ENCODE results near the gene KRT77. TPM values are rescaled to one million over a fixed set of nuclear protein-coding genes. Genes with fewer than 3 reads are reported as not detected.

KRT77 gene
- total and polyA plus RNA-seq, 2 experiments from 2014 or later = not detected

GRCh38 chr12:52710730-52711129, 7.4 kb upstream of the KRT77 start:
- no peak overlapping the region for H3K4me3 ChIP-seq
- no peaks in the 10 kb centered on the region for H3K4me1 ChIP-seq (ENCODE audit: insufficient read depth)
- TF ChIP-seq EZH2phosphoT487 (IDR thresholded peaks at IDR 0.05; ENCODE audit: insufficient read depth, low read depth) = no peak
- TF ChIP-seq EZH2 (IDR thresholded peaks at IDR 0.05; ENCODE audit: insufficient read depth, poor library complexity, severe bottlenecking) = no peak
- no peaks in the 10 kb centered on the region for H3K9me2 ChIP-seq (ENCODE audit: insufficient read depth)
- in situ Hi-C loops (cut with MboI) = no loop called here
- H3F3A ChIP-seq (ENCODE audit: insufficient read depth) = no peaks in the 10 kb centered on the region
- no peak for DNase-seq
- no peaks in the 10 kb centered on the region for H3K9me3 ChIP-seq (ENCODE audit: low read depth)
- no peak overlapping the region for H3K9ac ChIP-seq
- no peaks in the 10 kb centered on the region for H3K36me3 ChIP-seq (ENCODE audit: low read depth)
- no peak overlapping the region for H3K4me2 ChIP-seq (ENCODE audit: unreplicated experiment)
- no peaks in the 10 kb centered on the region for H4K20me1 ChIP-seq (ENCODE audit: insufficient read depth)
- H3K27ac ChIP-seq = no peak overlapping the region
- peaks cover 64% of the 10 kb centered on the region for H3K27me3 ChIP-seq (replicated peaks; ENCODE audit: insufficient read depth)
- no peak overlapping the region for H2AFZ ChIP-seq
- WGBS, 2 experiments (ENCODE audit: low coverage in 1 of 2, low lambda C conversion rate in 2 of 2, missing lambda C conversion rate in 2 of 2) = 82 to 90% methylated on average over 1 of the region's 1 CpG
- no peaks in the 10 kb centered on the region for H3K79me2 ChIP-seq (ENCODE audit: insufficient read depth)

- H3K27ac ChIP-seq = no peak overlapping the region
- no peak overlapping the region for H2AFZ ChIP-seq
- H3K36me3 ChIP-seq (ENCODE audit: low read depth) = no peaks in the 10 kb centered on the region
- in situ Hi-C loops (cut with MboI) = no loop called here
- no peaks in the 10 kb centered on the region for H3K9me2 ChIP-seq (ENCODE audit: insufficient read depth)
- H3K4me1 ChIP-seq (ENCODE audit: insufficient read depth) = no peaks in the 10 kb centered on the region
- H3K9ac ChIP-seq = no peak overlapping the region
- no peaks in the 10 kb centered on the region for H3K9me3 ChIP-seq (ENCODE audit: low read depth)
- H3K79me2 ChIP-seq (ENCODE audit: insufficient read depth) = no peaks in the 10 kb centered on the region
- WGBS, 2 experiments (ENCODE audit: low coverage in 1 of 2, low lambda C conversion rate in 2 of 2, missing lambda C conversion rate in 2 of 2) = 30 to 34% methylated on average over 4 of the region's 4 CpGs
- H4K20me1 ChIP-seq (ENCODE audit: insufficient read depth) = no peaks in the 10 kb centered on the region
- no peaks in the 10 kb centered on the region for H3F3A ChIP-seq (ENCODE audit: insufficient read depth)
- no peak for DNase-seq
- TF ChIP-seq EZH2 (IDR thresholded peaks at IDR 0.05; ENCODE audit: insufficient read depth, poor library complexity, severe bottlenecking) (no peak), EZH2phosphoT487 (IDR thresholded peaks at IDR 0.05; ENCODE audit: insufficient read depth, low read depth) (no peak)
- H3K27me3 ChIP-seq (replicated peaks; ENCODE audit: insufficient read depth) = peaks cover 49% of the 10 kb centered on the region
- no peak overlapping the region for H3K4me2 ChIP-seq (ENCODE audit: unreplicated experiment)
- H3K4me3 ChIP-seq = no peak overlapping the region
Measured at GRCh38 chr12:52708010-52708409, 4.7 kb upstream of the KRT77 start.

GRCh38 chr12:52704464-52704863, 1.1 kb upstream of the KRT77 start:
- Histone ChIP-seq H4K20me1 (ENCODE audit: insufficient read depth) (no peaks in the 10 kb centered on the region), H3K27ac (no peak overlapping the region), H3K27me3 (replicated peaks; ENCODE audit: insufficient read depth) (peaks cover 36% of the 10 kb centered on the region), H3K4me1 (ENCODE audit: insufficient read depth) (no peaks in the 10 kb centered on the region), H2AFZ (no peak overlapping the region), H3K9ac (no peak overlapping the region), H3K9me3 (ENCODE audit: low read depth) (no peaks in the 10 kb centered on the region), H3K36me3 (ENCODE audit: low read depth) (no peaks in the 10 kb centered on the region), H3K4me2 (ENCODE audit: unreplicated experiment) (no peak overlapping the region), H3K4me3 (no peak overlapping the region), H3K9me2 (ENCODE audit: insufficient read depth) (no peaks in the 10 kb centered on the region), H3K79me2 (ENCODE audit: insufficient read depth) (no peaks in the 10 kb centered on the region), H3F3A (ENCODE audit: insufficient read depth) (no peaks in the 10 kb centered on the region)
- TF ChIP-seq EZH2phosphoT487 (IDR thresholded peaks at IDR 0.05; ENCODE audit: insufficient read depth, low read depth) = no peak
- TF ChIP-seq EZH2 (IDR thresholded peaks at IDR 0.05; ENCODE audit: insufficient read depth, poor library complexity, severe bottlenecking) = no peak
- DNase-seq = no peak
- in situ Hi-C loops (cut with MboI) = no loop called here
- 61 to 62% methylated on average over 7 of the region's 7 CpGs for WGBS, 2 experiments (ENCODE audit: low coverage in 1 of 2, low lambda C conversion rate in 2 of 2, missing lambda C conversion rate in 2 of 2)

DNA sequence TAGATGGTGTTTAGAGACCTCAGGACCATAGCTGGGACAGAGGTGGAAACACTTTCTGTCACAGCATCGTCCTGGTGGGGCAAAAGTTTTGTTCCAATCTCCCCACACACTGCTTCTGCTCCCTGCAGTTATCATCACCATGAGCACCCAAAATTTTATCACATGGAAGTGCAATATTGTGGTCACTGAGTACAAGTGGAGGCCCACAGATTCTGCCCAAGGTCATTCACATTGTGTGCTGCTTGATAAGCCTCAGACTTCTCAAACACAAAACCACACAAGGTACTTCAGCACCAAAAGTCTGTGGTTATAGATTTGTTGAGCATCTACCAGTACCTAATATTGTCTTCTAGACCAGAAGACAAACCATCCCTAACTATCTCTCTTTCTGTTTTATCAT, 554 bp upstream of the KRT77 start:
- no peak overlapping the region for H3K4me2 ChIP-seq (ENCODE audit: unreplicated experiment)
- H3K4me3 ChIP-seq = no peak overlapping the region
- no peaks in the 10 kb centered on the region for H3F3A ChIP-seq (ENCODE audit: insufficient read depth)
- peaks cover 36% of the 10 kb centered on the region; the same call in 1 of the 2 replicates for H3K27me3 ChIP-seq (replicated peaks; ENCODE audit: insufficient read depth)
- H2AFZ ChIP-seq = no peak overlapping the region
- no peaks in the 10 kb centered on the region for H3K9me3 ChIP-seq (ENCODE audit: low read depth)
- H3K36me3 ChIP-seq (ENCODE audit: low read depth) = no peaks in the 10 kb centered on the region
- no peak overlapping the region for H3K27ac ChIP-seq
- H3K4me1 ChIP-seq (ENCODE audit: insufficient read depth) = no peaks in the 10 kb centered on the region
- no peak for TF ChIP-seq EZH2 (IDR thresholded peaks at IDR 0.05; ENCODE audit: insufficient read depth, poor library complexity, severe bottlenecking)
- TF ChIP-seq EZH2phosphoT487 (IDR thresholded peaks at IDR 0.05; ENCODE audit: insufficient read depth, low read depth) = no peak
- 12% methylated on average over 1 of the region's 1 CpG for WGBS, 2 experiments (ENCODE audit: low coverage in 1 of 2, low lambda C conversion rate in 2 of 2, missing lambda C conversion rate in 2 of 2)
- H3K9ac ChIP-seq = no peak overlapping the region
- no peaks in the 10 kb centered on the region for H3K79me2 ChIP-seq (ENCODE audit: insufficient read depth)
- no peaks in the 10 kb centered on the region for H4K20me1 ChIP-seq (ENCODE audit: insufficient read depth)
- in situ Hi-C loops (cut with MboI) = no loop called here
- H3K9me2 ChIP-seq (ENCODE audit: insufficient read depth) = no peaks in the 10 kb centered on the region
- no peak for DNase-seq

GRCh38 chr12:52702338-52702737, 986 bp downstream of the KRT77 start:
- Histone ChIP-seq H3F3A (ENCODE audit: insufficient read depth) (no peaks in the 10 kb centered on the region), H3K27ac (no peak overlapping the region), H3K4me3 (no peak overlapping the region), H4K20me1 (ENCODE audit: insufficient read depth) (no peaks in the 10 kb centered on the region), H2AFZ (no peak overlapping the region), H3K27me3 (replicated peaks; ENCODE audit: insufficient read depth) (peaks cover 35% of the 10 kb centered on the region), H3K79me2 (ENCODE audit: insufficient read depth) (no peaks in the 10 kb centered on the region), H3K9ac (no peak overlapping the region), H3K36me3 (ENCODE audit: low read depth) (no peaks in the 10 kb centered on the region), H3K4me1 (ENCODE audit: insufficient read depth) (no peaks in the 10 kb centered on the region), H3K9me3 (ENCODE audit: low read depth) (no peaks in the 10 kb centered on the region), H3K9me2 (ENCODE audit: insufficient read depth) (no peaks in the 10 kb centered on the region), H3K4me2 (ENCODE audit: unreplicated experiment) (no peak overlapping the region)
- WGBS, 2 experiments (ENCODE audit: low coverage in 1 of 2, low lambda C conversion rate in 2 of 2, missing lambda C conversion rate in 2 of 2) = 19 to 42% methylated on average over 2 of the region's 2 CpGs
- in situ Hi-C loops (cut with MboI) = no loop called here
- no peak for DNase-seq
- TF ChIP-seq EZH2phosphoT487 (IDR thresholded peaks at IDR 0.05; ENCODE audit: insufficient read depth, low read depth) (no peak), EZH2 (IDR thresholded peaks at IDR 0.05; ENCODE audit: insufficient read depth, poor library complexity, severe bottlenecking) (no peak)
